SK-N-SH treated with all-trans-retinoic acid at 6 μM for 48 hours (cell line): ENCODE measurements around the gene RMND5A.
"Not testable (repeated sequence)": the region's sequence is repeated elsewhere in the genome, so short reads cannot be mapped to it uniquely, and the experiment has no call there.

Experiments
- ATAC-seq: fragments of 200-7000 bp; cut with Tn5 transposase; 3 replicates; pipeline ENCODE4 v1.9.1; 2020; ENCODE audit warnings: mild to moderate bottlenecking, moderate library complexity
- ARNTL ChIP-seq: fragments of 450-650 bp; formaldehyde crosslinking; IDR thresholded peaks from 2 replicates; pipeline ENCODE4 v1.5.0; 2020; ENCODE audit warnings: low read depth, mild to moderate bottlenecking, moderate library complexity, borderline replicate concordance
- BACH2 ChIP-seq: fragments of 250-450 bp; sonication (Bioruptor Pico); IDR thresholded peaks from 2 replicates; pipeline ENCODE4 v1.9.0; 2021; ENCODE audit warnings: mild to moderate bottlenecking, borderline replicate concordance
- CSDC2 ChIP-seq: fragments of 250-450 bp; sonication (Bioruptor Pico); IDR thresholded peaks from 2 replicates; pipeline ENCODE4 v1.5.0; 2020; ENCODE audit warnings: mild to moderate bottlenecking, moderate library complexity
- ESRRG ChIP-seq: fragments of 250-450 bp; sonication (Bioruptor Pico); IDR thresholded peaks from 2 replicates; pipeline ENCODE4 v1.6.1; 2021; ENCODE audit warnings: mild to moderate bottlenecking
- GLIS3 ChIP-seq: fragments of 250-450 bp; sonication (Bioruptor Pico); IDR thresholded peaks from 2 replicates; pipeline ENCODE4 v1.5.0; 2020; ENCODE audit warnings: mild to moderate bottlenecking, moderate library complexity
- ISL1 ChIP-seq: fragments of 250-450 bp; sonication (Bioruptor Pico); IDR thresholded peaks from 2 replicates; pipeline ENCODE4 v2.1.2; 2022; ENCODE audit warnings: mild to moderate bottlenecking, moderate library complexity
- OSR1 ChIP-seq: fragments of 250-450 bp; sonication (Bioruptor Pico); IDR thresholded peaks from 2 replicates; pipeline ENCODE4 v1.8.0; 2022; ENCODE audit warnings: moderate library complexity, mild to moderate bottlenecking, inconsistent platforms
- POU6F1 ChIP-seq: fragments of 250-450 bp; sonication (Bioruptor Pico); IDR thresholded peaks from 2 replicates; pipeline ENCODE4 v1.8.0; 2021; ENCODE audit warnings: low read depth, mild to moderate bottlenecking, moderate library complexity, borderline replicate concordance
- PPARA ChIP-seq: fragments of 250-450 bp; sonication (Bioruptor Pico); IDR thresholded peaks from 2 replicates; pipeline ENCODE4 v1.5.0; 2020; ENCODE audit warnings: mild to moderate bottlenecking, borderline replicate concordance
- RARB ChIP-seq: fragments of 250-450 bp; sonication (Bioruptor Pico); IDR thresholded peaks from 2 replicates; pipeline ENCODE4 v1.8.0; 2021; ENCODE audit warnings: mild to moderate bottlenecking, moderate library complexity
- SNAI2 ChIP-seq: fragments of 250-450 bp; sonication (Bioruptor Pico); IDR thresholded peaks from 2 replicates; pipeline ENCODE4 v1.5.0; 2020; ENCODE audit warnings: mild to moderate bottlenecking, moderate library complexity
- TCF4 ChIP-seq: fragments of 250-450 bp; sonication (Bioruptor Pico); IDR thresholded peaks from 2 replicates; pipeline ENCODE4 v1.8.0; 2021; ENCODE audit warnings: mild to moderate bottlenecking, moderate library complexity, borderline replicate concordance
- TOX ChIP-seq: fragments of 250-450 bp; sonication (Bioruptor Pico); IDR thresholded peaks from 2 replicates; pipeline ENCODE4 v1.8.0; 2021; ENCODE audit warnings: mild to moderate bottlenecking, moderate library complexity, borderline replicate concordance
- ZC3H10 ChIP-seq: fragments of 250-450 bp; sonication (Bioruptor Pico); IDR thresholded peaks from 2 replicates; pipeline ENCODE4 v1.5.1; 2021; ENCODE audit warnings: mild to moderate bottlenecking, moderate library complexity
- ZFP3 ChIP-seq: fragments of 250-450 bp; sonication (Bioruptor Pico); IDR thresholded peaks from 2 replicates; pipeline ENCODE4 v1.5.0; 2020; ENCODE audit warnings: mild to moderate bottlenecking, moderate library complexity
- ZFP30 ChIP-seq: fragments of 450-650 bp; formaldehyde crosslinking; IDR thresholded peaks from 2 replicates; pipeline ENCODE4 v1.5.0; 2022; ENCODE audit warnings: mild to moderate bottlenecking, moderate library complexity
- ZNF565 ChIP-seq: fragments of 450-650 bp; formaldehyde crosslinking; conservative IDR thresholded peaks from 2 replicates; pipeline ENCODE4 v1.5.0; 2020; ENCODE audit warnings: low read depth, mild to moderate bottlenecking, moderate library complexity
- ZNF8 ChIP-seq: fragments of 450-650 bp; formaldehyde crosslinking; IDR thresholded peaks from 2 replicates; pipeline ENCODE4 v1.5.0; 2020; ENCODE audit warnings: mild to moderate bottlenecking, moderate library complexity
- TF ChIP-seq, protein P1 (sequence below): fragments of 250-450 bp; sonication (Bioruptor Pico); IDR thresholded peaks from 2 replicates; pipeline ENCODE4 v1.5.0; 2020; ENCODE audit warnings: mild to moderate bottlenecking, moderate library complexity
- TF ChIP-seq, protein P2 (sequence below): fragments of 250-450 bp; sonication (Bioruptor Pico); IDR thresholded peaks from 2 replicates; pipeline ENCODE4 v1.8.0; 2020; ENCODE audit warnings: mild to moderate bottlenecking, moderate library complexity, borderline replicate concordance

Gene RMND5A

GRCh38 chr2:86739485-86739884 is 19.4 kb downstream of the RMND5A start:
- not testable (repeated sequence) for ATAC-seq

- ATAC-seq: not testable (repeated sequence)
Observed at GRCh38 chr2:86739889-86740288, 19.8 kb downstream of the RMND5A start.

DNA sequence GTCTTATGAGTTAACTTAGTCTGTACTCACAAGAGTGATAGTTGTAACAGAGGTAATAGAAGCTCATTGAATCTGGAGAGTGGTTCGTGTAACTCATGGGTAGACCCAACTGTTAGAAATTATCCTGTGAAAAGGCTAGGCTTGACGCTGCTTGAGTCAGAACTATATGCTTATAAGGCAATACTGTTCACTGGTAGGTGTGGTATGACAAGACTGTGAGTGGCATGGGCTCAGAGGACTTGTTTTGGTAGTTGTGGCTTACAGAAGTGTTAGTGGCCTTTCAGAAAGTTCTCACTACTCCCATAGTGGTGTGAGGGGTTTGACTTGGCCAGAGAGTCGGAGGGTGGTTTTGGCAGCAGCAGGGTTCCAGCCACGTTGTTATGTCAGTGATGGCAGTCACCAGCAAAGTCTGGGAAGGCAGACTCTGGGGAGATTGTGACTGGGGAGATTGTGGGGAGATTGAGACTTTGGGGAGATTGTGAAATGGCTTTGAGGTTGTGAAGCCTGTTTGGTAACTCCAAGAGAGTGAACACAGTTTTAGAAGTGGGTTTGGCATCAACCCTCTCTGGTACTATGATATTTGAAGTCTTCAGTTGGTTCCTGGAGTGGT is 21.9 kb downstream of the RMND5A start:
- not testable (repeated sequence) for ATAC-seq

- TF ChIP-seq ZFP30 (CRISPR knock-in tag) (no peak), TCF4 (CRISPR knock-in tag) (no peak), ZC3H10 (CRISPR knock-in tag) (no peak)
- TF ChIP-seq, all 23 proteins: peak for 0
- no peak for ATAC-seq
Observed at GRCh38 chr2:86744152-86744551, 24.1 kb downstream of the RMND5A start.

DNA sequence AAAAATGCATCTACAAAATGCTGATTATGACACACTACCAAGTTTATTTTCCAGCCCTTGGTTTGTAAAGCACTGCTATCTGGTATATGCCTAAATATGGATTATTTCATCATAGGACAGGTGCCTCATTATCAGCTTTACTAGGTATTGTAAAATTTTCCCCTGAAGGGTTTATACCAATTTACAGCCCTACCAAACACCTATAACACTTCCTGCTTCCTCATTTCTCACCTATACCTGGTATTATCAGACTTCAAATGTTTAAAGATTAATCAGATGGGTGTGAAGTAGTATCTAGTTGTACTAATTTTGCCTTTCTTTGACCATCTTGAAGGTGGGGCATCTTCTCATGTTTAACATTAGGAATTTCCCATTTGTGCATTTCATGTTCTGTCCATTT is 26.8 kb downstream of the RMND5A start:
- ATAC-seq: no peak
- no peak for TF ChIP-seq ZC3H10 (CRISPR knock-in tag)
- TF ChIP-seq ZFP3 (CRISPR knock-in tag): no peak
- no peak for TF ChIP-seq SNAI2 (CRISPR knock-in tag)
- TF ChIP-seq ZNF8 (CRISPR knock-in tag): no peak
- TF ChIP-seq, protein P1, sequence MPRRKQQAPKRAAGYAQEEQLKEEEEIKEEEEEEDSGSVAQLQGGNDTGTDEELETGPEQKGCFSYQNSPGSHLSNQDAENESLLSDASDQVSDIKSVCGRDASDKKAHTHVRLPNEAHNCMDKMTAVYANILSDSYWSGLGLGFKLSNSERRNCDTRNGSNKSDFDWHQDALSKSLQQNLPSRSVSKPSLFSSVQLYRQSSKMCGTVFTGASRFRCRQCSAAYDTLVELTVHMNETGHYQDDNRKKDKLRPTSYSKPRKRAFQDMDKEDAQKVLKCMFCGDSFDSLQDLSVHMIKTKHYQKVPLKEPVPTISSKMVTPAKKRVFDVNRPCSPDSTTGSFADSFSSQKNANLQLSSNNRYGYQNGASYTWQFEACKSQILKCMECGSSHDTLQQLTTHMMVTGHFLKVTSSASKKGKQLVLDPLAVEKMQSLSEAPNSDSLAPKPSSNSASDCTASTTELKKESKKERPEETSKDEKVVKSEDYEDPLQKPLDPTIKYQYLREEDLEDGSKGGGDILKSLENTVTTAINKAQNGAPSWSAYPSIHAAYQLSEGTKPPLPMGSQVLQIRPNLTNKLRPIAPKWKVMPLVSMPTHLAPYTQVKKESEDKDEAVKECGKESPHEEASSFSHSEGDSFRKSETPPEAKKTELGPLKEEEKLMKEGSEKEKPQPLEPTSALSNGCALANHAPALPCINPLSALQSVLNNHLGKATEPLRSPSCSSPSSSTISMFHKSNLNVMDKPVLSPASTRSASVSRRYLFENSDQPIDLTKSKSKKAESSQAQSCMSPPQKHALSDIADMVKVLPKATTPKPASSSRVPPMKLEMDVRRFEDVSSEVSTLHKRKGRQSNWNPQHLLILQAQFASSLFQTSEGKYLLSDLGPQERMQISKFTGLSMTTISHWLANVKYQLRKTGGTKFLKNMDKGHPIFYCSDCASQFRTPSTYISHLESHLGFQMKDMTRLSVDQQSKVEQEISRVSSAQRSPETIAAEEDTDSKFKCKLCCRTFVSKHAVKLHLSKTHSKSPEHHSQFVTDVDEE (CRISPR knock-in tag): no peak
- TF ChIP-seq GLIS3 (CRISPR knock-in tag): no peak
- TF ChIP-seq RARB (CRISPR knock-in tag): no peak
- no peak for TF ChIP-seq TCF4 (CRISPR knock-in tag)
- TF ChIP-seq CSDC2 (CRISPR knock-in tag): no peak
- TF ChIP-seq TOX (CRISPR knock-in tag): no peak
- no peak for TF ChIP-seq ZNF565 (CRISPR knock-in tag)
- TF ChIP-seq ARNTL: no peak
- TF ChIP-seq PPARA (CRISPR knock-in tag): no peak
- no peak for TF ChIP-seq BACH2 (CRISPR knock-in tag)
- no peak for TF ChIP-seq OSR1 (CRISPR knock-in tag)

DNA sequence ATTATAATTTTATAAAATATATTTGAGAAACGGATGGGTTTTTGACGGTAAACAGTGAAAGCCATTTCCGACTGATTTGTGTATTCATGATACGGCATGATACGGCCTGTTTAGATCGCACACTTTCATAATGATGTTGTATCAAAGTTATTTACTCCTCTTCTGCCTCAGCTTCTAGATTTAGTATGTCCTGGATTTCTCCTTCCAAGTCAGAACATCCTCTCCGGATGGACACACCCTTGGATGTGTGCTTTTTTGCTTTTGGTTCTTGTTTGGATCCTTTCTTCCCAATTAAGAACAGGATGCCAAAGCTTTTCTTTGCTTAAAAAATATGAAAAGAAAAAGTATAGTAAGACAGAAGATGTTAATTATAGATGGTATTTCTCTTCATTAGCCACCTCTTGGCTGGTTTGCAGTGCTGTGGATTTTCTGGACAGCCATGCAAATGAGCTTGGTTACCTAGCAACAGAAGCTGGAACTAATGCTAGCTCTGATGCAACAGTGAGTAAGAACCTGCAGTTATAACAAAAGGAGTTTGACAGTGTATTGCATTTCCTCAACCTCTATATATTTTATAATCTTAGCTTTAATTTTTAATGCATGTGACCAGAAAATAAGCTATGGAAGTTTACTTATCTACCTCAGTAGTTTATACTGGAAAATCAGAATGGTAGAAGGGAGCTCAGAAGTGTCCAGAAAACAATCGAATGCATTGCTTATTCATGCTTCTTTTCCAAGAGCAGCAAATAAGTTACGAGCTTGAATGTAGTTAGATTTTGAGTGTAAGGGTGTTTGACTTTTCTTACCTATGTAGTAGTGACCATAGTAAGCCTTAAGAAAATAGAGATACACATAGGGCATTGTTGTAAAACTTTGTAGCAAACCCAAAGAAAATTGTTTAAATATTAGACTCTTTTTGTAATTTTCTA is 27.9 kb downstream of the RMND5A start:
- no peak for ATAC-seq
- no peak for TF ChIP-seq BACH2 (CRISPR knock-in tag)
- TF ChIP-seq TCF4 (CRISPR knock-in tag): no peak
- no peak for TF ChIP-seq TOX (CRISPR knock-in tag)
- TF ChIP-seq ZNF8 (CRISPR knock-in tag): no peak
- no peak for TF ChIP-seq ZFP3 (CRISPR knock-in tag)
- no peak for TF ChIP-seq ESRRG (CRISPR knock-in tag)
- no peak for TF ChIP-seq POU6F1
- no peak for TF ChIP-seq OSR1 (CRISPR knock-in tag)
- no peak for TF ChIP-seq SNAI2 (CRISPR knock-in tag)
- TF ChIP-seq, protein P2, sequence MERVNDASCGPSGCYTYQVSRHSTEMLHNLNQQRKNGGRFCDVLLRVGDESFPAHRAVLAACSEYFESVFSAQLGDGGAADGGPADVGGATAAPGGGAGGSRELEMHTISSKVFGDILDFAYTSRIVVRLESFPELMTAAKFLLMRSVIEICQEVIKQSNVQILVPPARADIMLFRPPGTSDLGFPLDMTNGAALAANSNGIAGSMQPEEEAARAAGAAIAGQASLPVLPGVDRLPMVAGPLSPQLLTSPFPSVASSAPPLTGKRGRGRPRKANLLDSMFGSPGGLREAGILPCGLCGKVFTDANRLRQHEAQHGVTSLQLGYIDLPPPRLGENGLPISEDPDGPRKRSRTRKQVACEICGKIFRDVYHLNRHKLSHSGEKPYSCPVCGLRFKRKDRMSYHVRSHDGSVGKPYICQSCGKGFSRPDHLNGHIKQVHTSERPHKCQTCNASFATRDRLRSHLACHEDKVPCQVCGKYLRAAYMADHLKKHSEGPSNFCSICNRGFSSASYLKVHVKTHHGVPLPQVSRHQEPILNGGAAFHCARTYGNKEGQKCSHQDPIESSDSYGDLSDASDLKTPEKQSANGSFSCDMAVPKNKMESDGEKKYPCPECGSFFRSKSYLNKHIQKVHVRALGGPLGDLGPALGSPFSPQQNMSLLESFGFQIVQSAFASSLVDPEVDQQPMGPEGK (CRISPR knock-in tag): no peak
- TF ChIP-seq ARNTL: no peak
- TF ChIP-seq CSDC2 (CRISPR knock-in tag): no peak
- no peak for TF ChIP-seq PPARA (CRISPR knock-in tag)
- TF ChIP-seq ISL1 (CRISPR knock-in tag): no peak
- TF ChIP-seq, protein P1 (CRISPR knock-in tag): no peak
